ELR (cell line): ENCODE results near the gene PLEKHG5.
"Not testable (repeated sequence)": the region's sequence is repeated elsewhere in the genome, so short reads cannot be mapped to it uniquely, and the experiment has no call there.

Experiments
- DNase-seq: peaks from one replicate; pipeline ENCODE4 v3.0.0-alpha.2; 2015; ENCODE audit warnings: low read depth

PLEKHG5 gene

GRCh38 chr1:6461538-6462411 lies 29.7 kb downstream of the PLEKHG5 start:
- DNase-seq = no peak

- no peak for DNase-seq
These were observed 30.4 kb downstream of the PLEKHG5 start for GRCh38 chr1:6461051-6461530.

DNA sequence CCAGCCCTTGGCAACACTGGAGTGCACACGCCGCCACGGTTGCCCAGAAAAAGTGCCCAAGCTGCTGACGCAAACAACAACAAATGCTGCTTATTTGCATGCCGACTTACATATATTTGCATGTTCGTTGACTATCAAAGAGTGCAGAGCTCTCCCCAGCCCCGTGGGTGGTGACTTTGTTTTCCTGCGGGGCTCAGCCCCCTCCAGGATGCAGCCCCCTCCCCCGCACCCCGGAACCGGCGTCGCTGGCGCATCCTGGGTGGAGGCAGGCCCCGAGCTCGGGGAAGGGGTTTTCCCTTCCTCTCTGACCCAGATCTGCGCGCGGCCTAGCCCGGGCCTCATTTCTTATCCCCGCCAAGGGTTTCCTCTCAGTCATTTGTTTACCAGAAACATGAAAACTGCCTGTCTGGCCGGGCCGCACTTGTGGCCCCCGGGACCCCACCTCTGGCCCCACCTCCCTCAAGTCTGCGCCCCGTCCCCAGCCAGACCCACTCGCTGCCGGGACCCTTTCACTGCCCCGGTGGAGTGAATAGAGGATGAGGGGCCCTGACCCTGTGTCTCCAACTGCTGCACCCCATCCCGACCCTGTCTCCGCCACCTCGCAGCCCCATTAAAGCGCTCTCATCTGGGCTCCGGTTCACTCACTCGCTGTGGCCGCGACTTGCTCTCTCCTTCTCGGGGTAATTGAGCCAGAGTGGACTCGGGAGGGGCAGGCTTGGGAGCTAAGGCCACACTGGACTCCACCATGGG lies 31.0 kb downstream of the PLEKHG5 start:
- DNase-seq = no peak

DNA sequence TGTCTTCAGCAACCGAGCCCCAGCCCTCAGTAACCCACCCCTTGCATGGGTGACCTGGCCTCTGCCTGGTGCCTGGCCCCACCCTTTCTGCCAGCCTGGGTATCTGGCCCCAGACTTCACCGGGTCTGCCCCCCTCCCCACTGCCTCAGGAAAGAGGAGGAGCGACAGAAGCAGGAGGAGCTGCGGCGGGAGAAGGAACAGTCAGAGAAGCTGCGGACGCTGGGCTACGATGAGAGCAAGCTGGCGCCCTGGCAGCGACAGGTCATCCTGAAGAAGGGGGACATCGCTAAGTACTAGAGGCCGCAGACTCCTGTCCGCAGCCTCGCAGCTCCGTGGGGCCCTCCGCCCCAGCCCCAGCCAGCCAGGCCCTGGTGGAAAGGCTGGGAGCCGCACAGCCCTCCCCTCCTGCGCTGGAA lies 31.6 kb downstream of the PLEKHG5 start:
- no peak for DNase-seq

- peak; percentile 28 for DNase-seq
These were observed 34.5 kb downstream of the PLEKHG5 start for GRCh38 chr1:6456800-6457466.

- DNase-seq = peak; percentile 19
These were observed 35.5 kb downstream of the PLEKHG5 start for GRCh38 chr1:6455752-6456520.

DNA sequence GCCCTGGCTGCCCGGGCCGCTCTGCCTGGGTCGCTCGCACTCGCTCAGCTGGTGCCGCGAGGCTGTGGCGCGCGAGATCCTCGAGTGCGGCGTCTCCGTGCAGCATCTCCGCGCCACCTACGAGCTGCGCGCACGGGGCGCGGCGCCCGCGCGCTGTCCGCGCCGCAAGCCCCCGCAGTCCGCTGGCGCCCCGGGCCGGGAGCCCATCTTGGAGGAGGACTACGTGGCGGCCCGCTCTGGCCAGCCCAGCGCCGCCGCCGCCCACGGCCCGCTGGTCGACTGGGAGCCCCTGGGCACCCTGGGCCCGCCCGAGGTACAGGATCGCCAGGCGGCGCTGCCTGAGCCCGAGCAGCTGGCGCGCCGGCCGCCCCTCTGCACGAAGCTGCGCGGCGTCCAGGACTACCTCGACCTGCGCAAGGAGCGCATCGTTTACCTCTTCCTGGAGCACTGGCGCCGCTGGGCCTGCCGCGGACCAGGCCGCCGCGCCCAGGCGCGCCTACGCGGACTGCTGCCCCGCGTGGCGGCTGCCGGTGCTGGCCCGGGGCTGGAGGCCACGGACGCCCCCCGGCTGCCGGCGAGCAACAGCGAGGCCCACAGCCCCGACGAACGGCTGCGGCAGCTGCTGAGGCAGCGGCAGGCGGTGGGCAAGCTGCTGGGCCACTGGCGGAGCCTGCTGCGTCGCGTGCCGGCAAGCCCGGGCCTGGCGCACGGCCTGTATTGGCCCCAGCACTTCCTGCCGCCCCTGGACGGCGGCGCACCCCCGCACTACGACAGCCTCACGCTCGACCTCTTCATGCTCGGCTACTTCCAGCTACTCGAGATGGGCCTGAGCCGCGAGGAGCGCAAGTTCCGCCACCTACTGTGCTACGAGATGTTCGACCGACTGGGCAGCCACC lies 36.4 kb downstream of the PLEKHG5 start:
- DNase-seq = peak; percentile 19

GRCh38 chr1:6453895-6454855 lies 37.3 kb downstream of the PLEKHG5 start:
- not testable (repeated sequence) for DNase-seq

DNA sequence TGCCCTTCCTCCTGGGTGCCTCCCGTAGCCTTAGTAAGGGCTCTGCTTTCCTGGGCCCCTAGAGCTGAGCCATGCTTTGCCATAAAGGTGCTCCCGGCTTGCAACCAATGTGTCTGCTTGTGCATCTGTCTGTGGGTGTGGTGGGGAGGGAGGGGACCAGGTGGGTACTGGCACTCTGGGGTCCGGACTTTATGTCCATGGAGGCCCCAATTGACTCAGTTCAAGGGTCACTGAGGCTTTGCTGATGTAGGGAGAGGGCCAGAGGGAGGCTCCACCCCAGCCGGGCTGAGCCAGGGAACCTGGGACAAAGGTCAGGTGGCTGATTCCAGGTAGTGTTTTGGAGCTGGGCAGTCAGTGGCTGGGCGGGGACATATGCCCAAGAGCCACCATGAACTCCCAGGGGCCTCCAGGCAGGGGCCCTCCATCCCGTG lies 40.5 kb downstream of the PLEKHG5 start:
- DNase-seq = no peak

- not testable (repeated sequence) for DNase-seq
These were observed 41.0 kb downstream of the PLEKHG5 start for GRCh38 chr1:6450486-6450885.

GRCh38 chr1:6450005-6450450 lies 41.4 kb downstream of the PLEKHG5 start:
- no peak for DNase-seq

DNA sequence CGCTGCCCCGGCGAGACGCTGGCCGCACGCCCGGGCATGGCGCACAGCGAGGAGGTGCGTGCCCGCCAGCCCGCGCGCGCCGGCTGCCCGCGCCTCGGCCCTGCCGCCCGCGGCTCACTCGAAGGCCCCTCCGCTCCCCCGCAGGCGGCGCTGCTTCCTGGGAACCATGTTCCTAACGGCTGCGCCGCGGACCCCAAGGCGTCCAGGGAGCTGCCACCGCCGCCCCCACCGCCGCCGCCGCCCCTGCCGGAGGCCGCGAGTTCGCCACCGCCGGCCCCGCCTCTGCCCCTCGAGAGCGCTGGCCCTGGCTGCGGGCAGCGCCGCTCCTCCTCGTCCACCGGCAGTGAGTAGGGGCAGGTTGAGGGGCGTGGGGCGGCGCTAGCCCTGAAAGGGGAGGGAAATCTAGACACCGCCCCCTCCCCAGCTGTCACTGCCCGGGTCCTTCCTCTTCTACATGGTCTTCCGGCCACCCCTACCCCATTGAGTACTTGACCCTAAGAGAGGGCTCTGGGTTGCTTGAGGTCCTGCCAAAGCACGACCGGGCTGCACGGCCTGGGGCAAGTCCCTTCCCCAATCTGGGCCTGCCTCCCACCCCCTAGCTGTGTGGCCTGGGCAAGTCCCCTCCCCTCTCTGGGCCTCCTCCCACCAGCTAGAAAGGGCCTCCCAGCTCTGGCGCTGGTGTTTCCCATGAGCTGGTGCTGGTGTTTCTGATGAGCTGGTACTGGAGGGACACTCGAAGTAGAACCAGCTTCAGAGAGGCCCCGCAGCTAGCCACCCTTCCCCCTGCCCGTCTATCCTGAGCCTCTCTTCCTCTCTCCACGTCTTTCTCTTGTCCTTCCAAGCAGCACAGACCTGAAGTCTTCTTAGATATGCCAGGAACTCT lies 42.5 kb downstream of the PLEKHG5 start:
- peak; percentile 31 for DNase-seq

DNA sequence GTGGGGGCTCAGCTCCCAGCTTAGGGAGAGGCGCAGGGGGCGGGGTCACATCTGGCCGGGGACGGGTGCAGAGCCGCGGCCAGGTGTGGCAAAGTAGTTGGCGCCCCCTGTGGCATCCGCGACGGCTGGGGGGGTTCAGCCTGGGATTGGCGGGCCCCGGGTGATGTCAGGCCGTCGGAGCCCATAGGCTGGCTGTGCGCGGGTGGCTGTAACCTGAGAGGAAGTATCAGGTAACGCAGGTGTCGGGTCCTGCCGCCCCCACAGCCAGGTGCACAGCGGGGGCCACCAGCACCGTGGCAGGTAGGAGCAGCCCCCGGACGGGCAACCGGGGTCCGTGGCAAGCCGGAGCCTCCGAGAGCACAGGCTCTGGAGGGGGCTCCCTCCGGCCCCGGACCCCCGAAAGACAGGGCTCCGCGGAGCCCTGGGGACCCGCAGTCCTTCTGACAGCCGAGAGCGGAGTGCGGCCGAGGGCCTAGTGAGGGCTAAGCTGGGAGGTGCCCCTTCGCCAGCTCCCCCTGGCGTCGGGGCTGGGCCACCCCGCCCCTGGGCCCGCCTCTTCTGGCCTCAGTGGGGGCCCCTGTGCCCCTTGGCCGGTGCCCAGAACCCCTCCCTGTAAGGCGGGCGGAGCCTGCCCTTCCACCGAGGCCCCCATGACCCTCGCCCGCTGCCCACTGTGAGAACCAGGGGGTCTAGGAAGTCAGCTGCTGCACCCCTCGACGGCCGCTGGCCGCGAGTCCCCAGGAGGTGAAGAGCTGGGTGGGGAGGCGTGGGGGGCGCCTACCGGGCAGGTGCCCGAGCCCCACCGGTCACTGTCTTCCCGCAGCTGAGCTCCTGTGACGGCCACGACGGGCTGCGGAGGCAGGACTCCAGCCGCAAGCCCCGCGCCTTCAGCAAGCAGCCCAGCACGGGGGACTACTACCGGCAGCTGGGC lies 43.4 kb downstream of the PLEKHG5 start:
- DNase-seq = no peak

DNA sequence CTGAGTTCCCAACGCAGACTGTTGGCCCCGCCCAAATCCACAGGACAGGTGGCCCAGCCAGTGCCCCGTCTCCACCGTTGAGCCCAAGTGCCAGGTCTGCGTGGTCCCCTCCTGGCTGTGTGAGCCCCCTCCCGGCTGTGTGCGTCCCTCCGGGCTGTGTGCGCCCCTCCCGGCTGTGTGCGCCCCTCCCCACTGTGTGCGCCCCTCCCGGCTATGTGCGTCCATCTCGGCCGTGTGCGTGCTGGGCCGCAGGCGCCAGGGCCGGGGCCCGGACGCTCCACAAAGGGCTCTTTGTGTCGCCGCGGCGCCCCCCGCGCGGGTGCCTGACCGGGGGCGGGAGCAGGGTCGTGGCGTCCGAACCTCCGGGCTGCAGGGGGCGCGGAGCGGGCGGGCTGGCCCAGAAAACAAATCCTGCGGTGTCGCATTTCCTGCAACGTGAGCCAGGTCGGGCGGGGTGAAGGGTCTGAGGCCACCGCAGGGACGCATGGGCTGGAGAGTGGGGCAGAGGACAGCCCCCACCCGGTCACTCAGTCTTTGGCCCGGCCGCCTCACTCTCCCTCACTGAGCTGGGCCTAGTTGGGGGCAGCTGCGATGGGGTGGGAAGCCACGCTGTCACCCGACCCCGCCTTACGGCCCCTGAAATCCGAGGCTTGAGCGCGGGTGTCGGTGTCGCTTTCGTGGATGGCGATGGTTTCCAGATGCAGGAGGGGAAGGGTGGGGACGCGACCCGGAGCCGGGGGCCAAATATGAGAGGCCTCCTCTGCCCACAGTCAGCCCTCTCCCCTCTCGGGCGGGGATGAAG lies 44.2 kb downstream of the PLEKHG5 start:
- no peak for DNase-seq

DNA sequence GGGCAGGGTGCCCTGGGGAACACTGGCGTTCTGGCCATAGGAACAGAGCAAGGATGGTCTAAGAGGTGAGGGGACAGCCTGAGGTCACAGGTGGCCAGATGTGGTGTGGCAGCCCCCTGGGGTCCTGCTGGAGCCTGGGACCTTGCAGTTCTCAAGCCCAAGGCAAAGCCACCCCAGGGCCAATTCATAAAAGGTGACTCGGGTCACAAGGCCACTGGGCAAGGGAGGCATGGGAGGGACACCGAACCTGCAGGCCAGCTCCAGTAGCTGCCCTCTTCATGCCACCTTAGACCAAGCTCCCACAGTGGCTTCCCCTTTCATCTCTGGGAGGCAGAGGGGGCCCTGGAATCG lies 44.8 kb downstream of the PLEKHG5 start:
- DNase-seq = no peak

DNA sequence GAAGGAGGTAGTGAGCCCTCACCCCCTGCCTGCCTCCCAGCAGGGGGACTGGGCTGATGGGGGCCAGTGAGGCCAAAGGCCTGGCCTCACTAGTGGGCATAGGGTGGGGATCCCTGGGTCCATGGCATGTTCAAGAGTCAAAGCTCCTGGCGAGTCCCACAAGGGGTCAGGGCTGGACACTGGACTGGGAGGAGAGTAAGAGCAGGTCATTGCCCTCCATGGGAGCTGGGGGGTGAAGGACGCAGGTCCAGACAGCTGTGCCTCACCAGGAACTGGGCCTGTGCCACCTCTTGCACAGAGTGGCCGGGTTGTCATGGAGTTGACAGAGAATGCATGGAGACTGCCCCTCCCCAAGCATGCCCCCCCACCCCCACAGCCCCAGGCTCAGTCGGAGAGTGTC lies 45.5 kb downstream of the PLEKHG5 start:
- not testable (repeated sequence) for DNase-seq
